HG03095 (cell line): ENCODE data around the gene ZNF536.
"Not testable (repeated sequence)": the region's sequence is repeated elsewhere in the genome, so short reads cannot be mapped to it uniquely, and the experiment has no call there.

Experiments
- ATAC-seq: cut with Tn5 transposase; IDR thresholded peaks from one replicate; pipeline ENCODE4 v1.9.1; 2021; ENCODE audit warnings: moderate library complexity; ENCODE audit not compliant: unreplicated experiment

ZNF536 gene

DNA sequence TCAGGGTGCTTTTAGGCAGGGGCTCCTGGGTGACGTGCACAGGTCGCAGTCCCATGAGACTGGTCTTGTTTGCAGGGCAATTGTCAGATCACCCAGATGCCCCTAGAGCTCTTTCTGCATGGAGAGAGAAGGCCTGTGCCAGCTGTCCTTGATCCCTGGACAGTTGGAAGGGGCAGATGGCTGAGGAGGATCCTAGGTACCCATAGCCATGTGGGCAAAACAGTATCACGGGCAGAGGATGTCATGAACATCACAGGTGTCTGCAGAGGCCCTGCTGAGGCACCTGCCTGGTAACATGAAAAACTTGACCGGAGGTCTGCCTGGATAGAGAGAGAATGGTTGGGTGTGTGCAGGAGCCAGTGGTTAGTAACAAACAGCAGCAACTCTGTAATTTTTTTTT is 99.3 kb downstream of the ZNF536 start:
- ATAC-seq, result no peak

DNA sequence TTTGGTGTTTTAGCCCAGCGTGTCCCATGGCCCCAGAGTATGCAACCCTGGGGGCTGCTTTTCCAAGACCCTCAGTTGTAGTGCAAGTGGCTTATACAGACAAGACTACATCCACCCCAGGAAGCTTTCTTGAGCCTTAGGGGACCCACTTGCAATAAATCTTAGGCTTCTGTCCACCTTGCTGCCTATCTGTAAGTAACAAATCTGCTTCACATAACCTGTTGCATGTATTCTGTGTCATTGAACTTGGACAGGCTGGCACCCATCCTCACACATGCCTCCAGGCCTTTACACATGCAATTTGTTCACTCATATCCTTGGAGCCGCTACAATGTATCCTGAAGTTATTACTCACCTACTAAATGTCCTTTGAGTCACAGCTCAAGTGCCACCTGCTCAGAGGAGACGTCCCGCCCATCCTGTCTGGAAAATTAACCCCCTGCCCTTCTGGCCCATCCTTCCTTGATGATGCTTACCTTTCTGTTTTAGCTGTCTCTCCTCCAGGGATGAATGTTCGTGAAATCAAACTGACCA is 101.2 kb downstream of the ZNF536 start:
- ATAC-seq, result no peak

DNA sequence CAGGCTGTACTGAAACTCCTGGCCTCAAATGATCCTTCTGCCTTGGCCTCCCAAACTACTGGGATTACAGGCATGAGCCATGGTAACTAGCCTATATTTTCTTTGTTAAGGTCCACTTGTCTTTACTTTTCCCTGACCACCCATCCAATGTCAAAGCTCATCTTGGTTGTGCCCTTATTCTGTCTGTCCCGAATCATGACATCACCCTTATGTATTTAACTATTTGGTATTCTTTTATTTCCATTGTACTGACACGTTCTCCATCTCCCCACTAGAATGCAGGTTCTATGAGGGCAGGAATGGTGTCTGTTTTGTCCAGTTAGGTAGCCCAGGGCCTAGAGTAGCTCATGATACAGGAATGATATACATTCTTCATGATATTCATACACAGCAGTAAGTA is 104.8 kb downstream of the ZNF536 start:
- ATAC-seq, result no peak

DNA sequence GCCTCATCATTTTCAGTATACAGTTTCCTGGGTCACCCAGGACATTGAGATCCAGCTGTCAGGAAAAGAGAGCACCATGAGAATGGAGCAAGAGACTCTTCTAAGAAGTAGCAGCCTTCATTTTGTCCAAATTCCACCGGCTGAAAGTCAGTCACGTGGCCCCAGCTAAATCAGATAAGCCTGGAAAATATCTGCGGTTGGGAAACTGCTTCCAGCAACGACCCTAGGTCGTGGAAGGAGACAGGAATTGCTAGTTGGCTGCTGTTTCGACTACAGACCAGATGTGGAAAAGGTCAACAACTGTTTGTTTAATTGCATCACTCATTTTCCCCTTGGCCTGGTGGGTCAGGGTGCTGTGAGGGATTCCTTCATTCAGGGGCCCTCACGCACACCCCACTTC is 107.0 kb downstream of the ZNF536 start:
- ATAC-seq, result no peak

DNA sequence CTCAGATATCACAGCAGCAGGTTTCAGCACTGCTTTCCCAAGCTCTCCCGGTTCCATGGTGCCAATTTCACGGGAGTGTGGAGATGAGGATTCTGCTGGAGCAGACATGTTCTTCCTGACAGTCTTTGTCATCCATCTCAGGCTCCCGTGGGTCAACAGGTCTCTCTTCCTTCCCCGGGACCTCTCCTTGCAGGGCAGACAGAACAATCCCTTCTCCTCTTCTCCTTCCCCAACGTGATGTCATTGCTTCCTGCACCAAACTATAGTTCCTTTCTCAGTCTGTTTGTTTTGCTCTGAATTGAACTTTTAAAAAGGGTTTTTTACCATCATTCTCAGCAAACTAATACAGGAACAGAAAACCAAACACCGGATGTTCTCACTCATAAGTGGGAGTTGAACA is 107.9 kb downstream of the ZNF536 start:
- no peak for ATAC-seq

DNA sequence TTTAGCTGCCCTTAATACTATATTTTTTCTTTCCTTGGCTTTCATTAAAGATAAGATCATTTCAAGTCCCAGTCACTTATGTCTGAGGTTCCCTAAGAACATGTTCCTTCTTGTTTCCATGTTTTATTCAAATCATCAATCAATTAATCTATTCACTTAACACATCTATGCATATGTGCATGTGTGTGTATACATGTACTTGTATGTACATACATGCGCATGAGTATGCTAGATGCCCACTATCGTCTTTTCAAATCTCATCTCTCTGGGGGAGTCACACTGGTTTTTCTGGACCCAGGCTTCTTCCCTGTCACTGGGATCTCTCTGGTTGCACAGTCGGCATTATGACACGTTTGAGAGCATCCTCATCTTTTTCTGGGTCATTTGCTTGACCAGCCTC is 108.9 kb downstream of the ZNF536 start:
- ATAC-seq, result no peak

DNA sequence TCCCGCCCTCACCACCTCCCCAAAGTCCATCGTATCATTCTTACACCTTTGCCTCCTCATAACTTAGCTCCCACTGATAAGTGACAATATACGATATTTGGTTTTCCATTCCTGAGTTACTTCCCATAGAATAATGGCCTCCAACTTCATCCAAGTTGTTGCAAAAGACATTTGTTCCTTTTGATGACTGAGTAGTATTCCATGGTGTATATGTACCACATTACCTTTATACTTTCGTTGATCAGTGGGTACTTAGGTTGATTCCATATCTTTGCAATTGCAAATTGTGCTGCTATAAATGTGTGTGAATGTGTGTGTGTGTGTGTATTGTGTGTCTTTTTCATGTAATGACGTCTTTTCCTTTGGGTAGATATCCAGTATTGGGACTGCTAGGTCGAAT is 109.6 kb downstream of the ZNF536 start:
- no peak for ATAC-seq

DNA sequence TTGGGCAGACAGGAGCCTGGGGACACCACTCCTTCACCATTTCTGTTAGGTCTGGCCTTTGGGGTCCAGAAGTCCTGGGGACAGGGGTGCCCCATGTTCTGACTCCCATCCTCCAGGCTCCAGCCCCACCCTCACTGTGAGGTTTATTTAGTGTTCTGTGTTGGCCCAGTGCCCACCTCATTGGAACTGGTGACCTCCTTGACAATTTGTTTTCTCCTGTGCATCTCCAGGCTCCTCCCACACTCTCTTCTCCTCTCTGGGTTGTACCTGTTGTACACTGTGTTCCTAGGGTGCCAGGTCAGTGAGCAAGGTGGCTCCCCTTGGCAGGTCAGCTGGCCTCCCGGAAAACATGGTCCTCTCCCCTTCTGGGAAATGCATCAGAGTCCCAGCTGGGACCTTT is 110.8 kb downstream of the ZNF536 start:
- ATAC-seq, result no peak

DNA sequence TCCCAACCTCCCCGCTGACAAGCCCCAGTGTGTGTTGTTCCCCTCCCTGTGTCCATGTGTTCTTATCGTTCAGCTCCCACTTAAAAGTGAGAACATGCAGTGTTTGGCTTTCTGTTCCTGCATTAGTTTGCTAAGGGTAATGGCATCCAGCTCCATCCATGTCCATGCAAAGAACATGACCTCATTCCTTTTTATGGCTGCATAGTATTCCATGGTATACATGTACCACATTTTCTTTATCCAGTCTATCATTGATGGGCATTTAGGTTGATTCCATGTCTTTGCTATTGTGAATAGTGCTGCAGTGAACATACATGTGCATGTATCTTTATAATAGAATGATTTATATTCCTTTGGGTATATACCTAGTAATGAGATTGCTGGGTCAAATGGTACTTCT is 114.1 kb downstream of the ZNF536 start:
- not testable (repeated sequence) for ATAC-seq

DNA sequence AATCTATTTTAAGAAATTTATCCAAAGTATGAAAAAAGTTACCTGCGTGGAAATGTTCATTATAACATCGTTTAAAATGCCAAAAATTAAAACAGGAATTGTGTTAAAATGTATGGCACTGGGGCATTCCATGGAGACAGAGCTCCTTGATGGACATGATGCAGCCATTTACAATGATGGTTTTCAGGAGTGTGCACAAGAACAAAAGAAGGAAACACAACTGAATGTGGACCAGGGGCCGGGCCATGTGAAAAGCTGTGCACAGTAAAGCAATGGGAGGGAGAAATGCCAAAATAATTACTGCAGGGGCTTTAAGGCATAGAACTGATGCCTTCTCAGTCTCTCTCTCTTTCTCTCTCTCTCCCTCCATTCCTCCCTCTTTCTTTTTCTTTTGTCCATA is 115.0 kb downstream of the ZNF536 start:
- no peak for ATAC-seq

DNA sequence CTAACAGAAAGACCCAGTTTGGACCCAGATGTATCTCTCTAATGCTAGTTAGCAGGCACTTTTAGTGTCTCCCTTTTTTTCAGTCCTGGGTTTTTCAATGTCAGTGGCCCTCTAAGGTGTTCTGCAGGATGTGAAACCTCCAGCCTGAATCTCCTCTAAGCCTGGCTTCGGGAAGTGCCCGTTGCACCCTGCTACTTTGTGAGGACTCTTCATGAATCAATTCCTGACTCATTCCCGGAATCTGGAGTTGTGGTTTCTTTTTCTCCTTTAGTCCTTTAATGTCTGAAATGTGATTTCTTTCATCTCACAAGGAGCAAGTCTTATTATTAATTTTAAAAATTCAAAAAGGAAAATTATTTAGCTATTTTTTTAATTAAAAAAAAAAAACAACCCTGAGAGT is 116.0 kb downstream of the ZNF536 start:
- ATAC-seq, result no peak

DNA sequence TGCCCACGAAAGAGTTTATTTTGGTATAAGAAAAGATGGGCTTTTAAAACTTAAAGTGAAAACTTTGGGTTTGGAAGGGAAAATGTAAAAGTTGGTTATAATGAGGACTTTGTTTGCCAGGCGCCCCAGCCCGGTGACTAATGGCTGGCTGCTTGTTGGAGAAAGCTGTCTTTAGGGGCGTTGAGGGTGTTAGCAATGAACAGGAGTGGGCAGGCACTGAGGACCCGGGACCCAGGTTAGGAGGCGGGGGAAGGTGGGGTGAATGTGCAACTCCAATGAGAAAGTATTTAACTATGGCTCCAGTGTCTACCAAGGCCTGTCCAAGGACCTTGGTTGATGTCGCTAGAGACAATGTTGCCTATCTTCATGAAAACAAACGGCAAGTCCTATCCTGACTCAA is 118.6 kb downstream of the ZNF536 start:
- ATAC-seq, result no peak

DNA sequence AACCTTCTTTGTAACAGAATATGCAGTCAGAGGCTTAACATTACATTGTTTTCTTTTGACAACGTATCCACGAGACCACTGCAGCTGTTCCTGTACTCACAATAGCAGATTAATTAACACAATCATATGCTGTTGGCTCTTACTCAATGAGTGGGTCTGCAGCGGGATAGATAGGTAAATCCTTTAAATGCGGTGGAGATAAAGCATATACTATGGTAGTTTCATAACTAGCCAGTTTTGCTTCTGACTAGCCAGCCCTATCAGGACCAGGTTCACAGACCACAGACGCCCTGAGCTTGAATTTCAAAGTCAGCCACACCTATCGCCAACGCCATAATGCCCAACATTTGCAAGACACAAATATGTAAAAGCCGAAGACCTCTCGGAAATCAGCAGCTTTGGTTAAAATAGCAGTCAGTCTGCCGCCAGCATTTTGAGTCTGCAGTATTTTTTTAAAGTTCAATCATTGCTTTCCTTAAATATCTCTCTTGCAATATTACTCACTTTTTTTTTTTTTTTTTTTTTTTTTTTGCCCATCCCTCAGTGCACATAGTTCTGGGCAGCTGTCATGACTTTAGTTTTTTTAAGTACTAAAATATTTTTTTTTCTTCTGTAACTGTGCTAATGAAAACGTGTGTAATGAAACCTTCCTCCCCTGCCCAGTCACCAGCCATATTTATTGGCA is 120.5 kb downstream of the ZNF536 start:
- ATAC-seq, result no peak

DNA sequence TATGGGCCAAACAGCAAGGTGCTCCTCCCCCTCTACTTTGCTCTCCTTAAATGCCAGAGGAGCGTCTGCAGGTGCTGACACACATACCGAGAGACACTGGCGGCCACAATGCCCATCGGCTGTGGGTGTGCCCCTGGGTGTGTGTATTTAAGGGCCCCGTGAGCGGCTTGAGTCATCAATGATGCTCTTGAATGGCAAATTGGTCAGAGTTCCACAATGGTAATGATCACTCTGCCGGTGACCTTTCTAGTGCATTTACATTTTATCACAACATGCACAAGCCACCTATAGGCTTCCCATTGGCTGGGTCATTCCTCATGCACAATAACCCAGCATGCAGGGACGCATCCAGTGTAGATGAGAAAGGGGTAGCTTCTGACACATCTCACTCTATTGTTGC is 124.8 kb downstream of the ZNF536 start:
- ATAC-seq, result no peak

DNA sequence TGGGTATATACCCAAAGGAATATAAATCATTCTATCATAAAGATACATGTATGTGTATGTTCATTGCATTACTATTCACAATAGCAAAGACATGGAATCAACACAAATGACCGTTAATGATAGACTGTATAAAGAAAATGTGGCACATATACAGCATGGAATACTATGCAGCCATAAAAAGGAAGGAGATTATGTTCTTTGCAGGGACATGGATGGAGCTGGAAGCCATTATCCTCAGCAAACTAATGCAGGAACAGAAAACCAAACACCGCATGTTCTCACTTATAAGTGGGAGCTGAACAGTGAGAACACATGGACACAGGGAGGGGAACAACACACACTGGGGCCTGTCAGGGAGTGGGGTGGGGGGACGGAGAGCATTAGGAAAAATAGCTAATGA is 125.9 kb downstream of the ZNF536 start:
- ATAC-seq, result not testable (repeated sequence)

DNA sequence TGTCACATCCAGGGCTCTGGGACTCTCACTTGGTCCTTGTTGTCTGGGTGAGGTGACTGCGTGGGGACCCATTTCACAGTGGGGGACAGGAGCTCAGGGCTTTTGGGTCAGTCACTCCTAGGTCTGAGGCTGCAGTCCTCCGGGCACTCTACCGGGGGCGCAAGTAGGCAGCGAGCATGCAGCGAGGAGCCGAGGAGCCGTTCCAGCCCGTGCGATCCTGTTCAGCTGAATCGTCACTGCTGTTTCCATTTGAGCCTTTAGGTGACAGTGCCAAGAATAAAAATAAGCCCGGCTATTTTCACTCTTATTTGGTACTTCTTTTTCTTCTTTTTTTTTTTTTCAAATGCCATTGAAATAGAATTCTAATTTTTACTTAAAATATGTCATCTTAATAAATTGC is 126.5 kb downstream of the ZNF536 start:
- ATAC-seq, result no peak

DNA sequence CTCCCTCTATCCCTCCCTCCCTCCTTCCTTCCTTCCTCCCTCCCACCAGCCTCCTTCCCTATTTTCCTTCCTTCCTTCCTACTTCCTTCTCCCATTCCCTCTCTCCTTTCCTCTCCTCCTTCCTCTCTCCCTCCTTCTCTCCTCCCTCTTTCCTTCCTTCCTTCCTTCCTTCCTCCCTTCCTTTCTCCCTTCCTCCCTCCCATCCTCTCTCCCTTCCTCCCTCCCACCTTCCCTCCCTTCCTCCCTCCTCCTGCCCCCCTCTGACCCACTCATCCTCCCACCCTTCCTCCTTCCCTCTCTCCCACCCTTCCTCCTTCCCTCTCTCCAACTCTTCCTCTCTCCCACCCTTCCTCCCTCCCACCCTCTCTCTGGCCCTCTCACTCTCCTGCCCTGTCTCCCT is 132.1 kb downstream of the ZNF536 start:
- ATAC-seq, result no peak

DNA sequence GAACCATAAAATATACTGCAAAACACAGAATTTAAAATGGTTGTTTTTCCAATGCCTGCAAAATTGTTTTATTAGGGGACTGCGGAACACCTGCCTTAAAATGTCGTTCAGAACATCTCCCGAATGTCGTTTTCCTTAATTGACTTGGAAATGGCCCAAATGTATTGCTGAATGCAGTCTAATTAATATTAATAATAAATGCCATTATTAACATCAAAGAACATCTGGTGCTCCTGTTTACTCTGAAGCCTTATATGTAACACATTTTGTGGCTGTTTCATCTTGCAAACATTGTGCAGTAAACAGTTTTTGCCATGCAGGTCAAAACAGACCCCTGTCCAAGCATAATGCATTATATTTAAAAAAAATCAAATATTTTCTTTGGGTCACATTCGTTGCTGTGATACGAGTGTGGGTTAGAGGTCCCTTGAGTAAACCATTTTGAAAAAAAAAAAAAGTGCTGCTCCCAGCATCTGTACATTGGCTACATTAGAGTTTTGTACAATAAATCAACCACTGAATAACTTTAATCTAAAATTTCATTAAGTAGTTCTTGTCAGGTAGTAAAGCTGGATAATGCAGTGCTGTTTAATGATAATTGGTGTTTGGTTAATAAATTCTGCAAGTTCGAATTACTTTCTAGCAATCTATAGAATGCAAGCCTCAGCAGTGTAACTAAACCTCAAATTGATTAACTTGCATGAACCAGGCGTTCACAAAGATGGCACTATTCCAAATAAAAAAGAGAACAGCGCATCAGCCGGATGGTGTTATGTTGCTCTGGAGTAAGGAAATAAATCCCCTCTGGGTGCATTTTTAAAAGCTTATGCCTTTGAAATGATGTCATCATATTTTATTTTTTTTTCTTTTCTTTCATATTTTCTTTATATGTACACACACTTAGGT is 140.2 kb downstream of the ZNF536 start:
- ATAC-seq, result no peak

DNA sequence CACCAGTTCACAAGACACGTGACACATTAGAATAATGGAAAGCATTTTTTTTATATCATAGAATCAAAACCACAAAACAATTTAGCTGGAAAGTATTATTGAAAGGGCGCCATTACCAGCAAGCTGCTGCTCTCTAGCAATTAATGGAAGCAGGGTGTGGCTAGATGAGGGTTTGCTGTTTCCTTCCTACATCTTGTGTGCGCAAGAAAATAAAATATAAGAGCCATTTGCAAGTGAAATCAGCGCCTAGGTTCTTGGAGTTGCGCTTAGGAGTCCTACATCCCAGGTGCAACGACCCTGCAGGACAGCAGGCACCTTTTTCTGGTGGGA is 140.9 kb downstream of the ZNF536 start:
- ATAC-seq, result no peak

DNA sequence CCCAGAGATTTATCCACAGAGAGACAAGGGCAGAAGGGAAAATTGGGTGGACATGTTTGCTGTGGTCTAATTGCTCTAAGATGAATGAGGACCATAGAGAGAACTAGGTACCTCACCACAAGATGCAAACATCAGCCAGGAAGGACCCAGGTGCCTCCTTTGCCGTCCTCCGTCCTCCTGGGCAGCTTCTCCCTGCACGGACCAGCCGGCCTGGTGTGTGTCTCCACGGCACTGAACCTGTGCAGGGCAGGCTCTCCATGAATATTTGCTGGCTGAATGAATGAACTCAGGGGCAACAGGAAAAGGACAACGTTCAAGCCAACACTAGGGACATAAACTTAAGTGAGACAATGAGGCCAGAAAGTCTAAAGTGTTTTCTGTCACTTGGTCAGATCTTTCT is 143.9 kb downstream of the ZNF536 start:
- ATAC-seq, result no peak

DNA sequence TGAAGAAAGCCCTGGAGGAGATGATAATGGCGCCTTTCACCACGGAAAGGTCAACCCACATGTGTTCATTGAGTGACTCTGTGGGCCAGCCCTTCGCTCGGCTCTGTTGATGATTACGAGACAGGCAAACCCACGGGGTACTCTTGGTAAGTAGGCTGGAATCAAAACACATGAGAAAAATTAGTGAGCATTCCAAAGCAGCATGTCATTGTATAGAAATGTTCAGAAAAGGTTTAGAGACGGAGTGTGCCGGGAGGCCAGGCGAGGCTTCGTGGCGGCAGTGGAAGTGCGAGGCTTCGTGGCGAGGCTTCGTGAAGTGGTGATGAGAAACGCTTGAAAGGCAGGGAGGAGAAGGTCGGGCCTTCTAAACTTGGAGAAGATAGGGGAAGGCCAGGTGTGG is 144.3 kb downstream of the ZNF536 start:
- no peak for ATAC-seq

DNA sequence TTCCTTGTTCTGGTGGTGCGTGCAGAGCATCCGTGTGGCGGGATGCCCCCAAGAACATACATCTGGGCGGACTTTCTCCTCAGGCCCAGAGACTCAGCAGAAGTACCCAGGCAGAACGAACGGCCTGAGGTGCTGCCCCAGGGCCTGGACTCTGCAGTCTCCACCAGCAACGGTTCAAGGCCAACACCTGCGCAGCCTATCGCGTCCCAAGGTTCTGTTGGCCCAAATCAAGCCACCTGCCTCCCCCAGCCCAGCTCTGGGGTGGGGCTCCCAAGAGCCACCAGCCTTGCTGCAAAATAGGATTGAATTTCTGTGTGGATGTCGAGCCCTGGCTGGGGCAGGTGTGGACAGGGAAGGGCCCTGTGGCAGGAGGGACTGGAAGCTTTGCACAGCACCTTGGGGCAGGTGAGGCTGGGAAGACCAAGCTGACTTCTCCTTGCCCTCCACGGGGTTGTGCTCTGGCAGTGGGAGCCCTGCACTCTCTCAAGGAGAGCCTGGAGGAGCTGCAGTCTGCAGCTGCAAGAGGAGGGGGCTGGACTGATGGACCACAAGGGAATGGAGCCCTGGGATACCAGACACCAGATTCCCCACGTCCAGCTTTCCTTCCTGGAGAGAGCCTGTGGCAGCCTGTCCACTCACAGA is 146.9 kb downstream of the ZNF536 start:
- ATAC-seq, result no peak
